Spleen (tissue), 13 donors: ENCODE results near the gene NME2. TPM values are rescaled to one million over a fixed set of nuclear protein-coding genes. Genes with fewer than 3 reads are reported as not detected.

Source experiments
- DNase-seq: peaks from one replicate; pipeline ENCODE4 v3.0.0-alpha.2; 2020
- H3K27ac ChIP-seq, 8 donors: fragments of 200-600 bp; sonication (generic) in 7 of 8; 1 replicate in 4 of 8; 2 replicates in 4 of 8; pipeline versions ENCODE4 v1.5.0 to v1.8.0; 2016 to 2021; ENCODE audit warnings: inconsistent platforms in 4 of 8, mild to moderate bottlenecking in 4 of 8, moderate library complexity in 1 of 8
- H3K27me3 ChIP-seq, 7 donors: fragments of 200-600 bp; sonication (generic) in 6 of 7; replicated peaks in 1 of 7; 1 replicate in 4 of 7; 2 replicates in 3 of 7; pipeline versions ENCODE4 v1.5.0 to v1.8.0; 2016 to 2021; ENCODE audit warnings: inconsistent platforms in 3 of 7, mild to moderate bottlenecking in 1 of 7
- H3K36me3 ChIP-seq, 6 donors: fragments of 200-600 bp; sonication (generic) in 5 of 6; 1 replicate in 4 of 6; 2 replicates in 2 of 6; pipeline versions ENCODE4 v1.5.0 to v1.8.0; 2016 to 2021; ENCODE audit warnings: inconsistent platforms in 2 of 6
- H3K4me1 ChIP-seq, 6 donors: fragments of 200-600 bp; sonication (generic) in 5 of 6; 1 replicate in 3 of 6; 2 replicates in 3 of 6; pipeline versions ENCODE4 v1.5.0 to v1.8.0; 2016 to 2021; ENCODE audit warnings: inconsistent platforms in 3 of 6
- H3K4me3 ChIP-seq, 8 donors: fragments of 200-600 bp; sonication (generic) in 7 of 8; 1 replicate in 4 of 8; 2 replicates in 4 of 8; pipeline versions ENCODE4 v1.5.0 to v1.8.0; 2016 to 2021; ENCODE audit warnings: inconsistent platforms in 4 of 8, mild to moderate bottlenecking in 4 of 8, moderate library complexity in 2 of 8
- H3K9me3 ChIP-seq, 8 donors: fragments of 200-600 bp; sonication (generic) in 7 of 8; 1 replicate in 4 of 8; 2 replicates in 4 of 8; pipeline versions ENCODE4 v1.5.0 to v1.8.0; 2016 to 2021; ENCODE audit warnings: inconsistent platforms in 4 of 8
- POLR2A ChIP-seq, 3 donors: fragments of 450-650 bp; IDR thresholded peaks; one replicate each; pipeline ENCODE4 v1.5.1; 2017; ENCODE audit warnings: antibody characterized with exemption in 3 of 3, mild to moderate bottlenecking in 1 of 3
- POLR2AphosphoS5 ChIP-seq, 3 donors: sonication (generic); formaldehyde crosslinking; IDR thresholded peaks; one replicate each; pipeline ENCODE4 v1.5.1; 2017; ENCODE audit warnings: antibody characterized with exemption in 3 of 3
- WGBS, 5 donors: extraction: QIAGEN DNeasy Blood & Tissue Kit in 3 of 5; methylation state at CpG; one replicate each; pipeline versions ENCODE4 v1.1.5 to v1.1.7; 2013 to 2018; 5-methylcytosine and 5-hydroxymethylcytosine counted together
- intact Hi-C: fragments of 100-400 bp; cut with DNase I; formaldehyde crosslinking; loops from one replicate; pipeline ENCODE4 v1.15.0; 2023; ENCODE audit warnings: low total_unique reads
- long read RNA-seq, 2 donors: transcript quantifications; one replicate each; lab custom pipeline, GENCODE V29; 2026
- polyA plus RNA-seq, 3 donors: library from polyadenylated mRNA; stranded (reverse); fragments of 200-250 nt; gene quantifications; one replicate each; pipeline ENCODE4 v1.2.1, GENCODE V29; 2013
- total RNA-seq, 7 donors: library from RNA; depleted of rRNA in 3 of 7; stranded (reverse); fragments of >200 nt in 3 of 7; fragmentation: NEBNext Ultra II Directional in 4 of 7; extraction: Animal tissue kit (Norgen Biotek cat#: 25700) in 4 of 7; gene quantifications; one replicate each; pipeline versions ENCODE4 v1.1.0 to v1.2.1, GENCODE V29; 2016 to 2021
- TF ChIP-seq, protein P1 (sequence below), 11 experiments: fragments of 200-600 bp in 7 of 11; fragments of 450-650 bp in 4 of 11; sonication (generic) in 4 of 11; IDR thresholded peaks in 8 of 11; conservative IDR thresholded peaks in 3 of 11; 1 replicate in 7 of 11; 2 replicates in 4 of 11; pipeline versions ENCODE4 v1.4.0 to v1.8.0; 2016 to 2021; ENCODE audit warnings: antibody characterized with exemption in 11 of 11, inconsistent platforms in 4 of 11, mild to moderate bottlenecking in 1 of 11
- donor health status: healthy with polysubstance abuse.
- donor health status: DM: no; HTN: no; CAD: no; lungs with moderate emphysema.
- donor health status: DM: no; HTN: no; CAD: no.
- donor health status: Bipolar disorder and iron deficiency.
- donor health status: healthy.
- donor health status: DM: no; HTN: no; CAD: no.
- donor health status: DM: yes; HTN: yes; CAD: no.

The NME2 gene
- total RNA-seq (100 to 1,000 TPM; 209 to 316 (median 272) TPM), polyA plus RNA-seq (100 to 1,000 TPM; 672 to 746 (median 729) TPM)
- long read RNA-seq, donor 1, transcript NME2-205 (5 exons, 826 nt): major isoform, 220 of 319 reads
- long read RNA-seq, donor 1, transcript NME2-202 (4 exons, 866 nt): minor isoform, 48 of 319 reads
- long read RNA-seq, donor 1, transcript NME2-209 (2 exons, 789 nt): minor isoform, 25 of 319 reads
- long read RNA-seq, donor 1, transcript NME2-208 (3 exons, 565 nt): minor isoform, 10 of 319 reads
- long read RNA-seq, donor 1, partial matches to known transcripts: 0 of 319 reads
- long read RNA-seq, donor 1, other reads (novel, unspliced or antisense): 0 of 319 reads
- long read RNA-seq, donor 2, transcript NME2-202 (4 exons, 866 nt): minor isoform, 18 of 228 reads
- long read RNA-seq, donor 2, transcript NME2-205 (5 exons, 826 nt): major isoform, 174 of 228 reads
- long read RNA-seq, donor 2, transcript NME2-209 (2 exons, 789 nt): minor isoform, 23 of 228 reads
- long read RNA-seq, donor 2, partial matches to known transcripts: 0 of 228 reads
- long read RNA-seq, donor 2, other reads (novel, unspliced or antisense): 0 of 228 reads

DNA sequence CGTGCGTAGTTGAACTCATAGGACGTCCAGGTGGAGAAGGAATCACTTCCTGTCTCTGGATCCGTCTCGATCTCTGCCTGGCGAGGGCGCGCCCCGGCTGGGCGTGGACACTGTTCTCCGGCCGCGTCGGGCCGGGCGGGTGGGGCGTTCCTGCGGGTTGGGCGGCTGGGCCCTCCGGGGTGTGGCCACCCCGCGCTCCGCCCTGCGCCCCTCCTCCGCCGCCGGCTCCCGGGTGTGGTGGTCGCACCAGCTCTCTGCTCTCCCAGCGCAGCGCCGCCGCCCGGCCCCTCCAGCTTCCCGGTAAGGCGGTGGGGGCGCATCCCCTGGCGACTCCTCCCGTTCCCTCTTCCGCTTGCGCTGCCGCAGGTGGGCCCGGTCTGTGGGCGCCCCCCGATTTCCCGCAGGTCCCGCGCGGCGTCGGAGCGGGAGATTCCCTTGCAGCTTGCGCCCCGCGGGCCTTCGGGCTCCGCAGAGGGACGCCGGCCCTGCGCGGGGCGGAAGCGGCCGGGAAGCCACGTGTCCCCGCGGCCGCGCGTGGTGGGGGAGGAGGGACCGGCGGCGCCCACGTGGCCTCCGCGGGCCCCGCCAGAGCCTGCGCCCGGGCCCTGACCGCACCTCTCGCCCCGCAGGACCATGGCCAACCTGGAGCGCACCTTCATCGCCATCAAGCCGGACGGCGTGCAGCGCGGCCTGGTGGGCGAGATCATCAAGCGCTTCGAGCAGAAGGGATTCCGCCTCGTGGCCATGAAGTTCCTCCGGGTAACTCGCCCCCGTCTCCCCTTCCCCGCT lies at the start of gene NME2:
TSS of gene NME2 (plus strand) at position 214 of the 789 bp plus-strand sequence. CDS start at position 634, 420 bp downstream.
- WGBS, 5 donors: 0% methylated on average over 7 to 98 of the region's 98 CpGs
- Histone ChIP-seq H3K27ac (peak within 1 kb of the TSS; percentile 86 to 96 (median 93)), H3K4me1 (peaks cover 0 to 34% (median 23%) of the 10 kb centered on the region in 6 donors), H3K36me3 (peaks cover 0 to 56% (median 37%) of the 10 kb centered on the region in 6 donors), H3K9me3 (no peaks in the 10 kb centered on the region), H3K4me3 (peak within 1 kb of the TSS; percentile 88 to 99 (median 96)), H3K27me3 (no peaks in the 10 kb centered on the region)
- peak; percentile 78 to 87 (median 85) for TF ChIP-seq POLR2AphosphoS5 (IDR thresholded peaks at IDR 0.05)
- TF ChIP-seq POLR2A (IDR thresholded peaks at IDR 0.05): peak in 1 of 3 donors; percentile 41
- TF ChIP-seq, protein P1, sequence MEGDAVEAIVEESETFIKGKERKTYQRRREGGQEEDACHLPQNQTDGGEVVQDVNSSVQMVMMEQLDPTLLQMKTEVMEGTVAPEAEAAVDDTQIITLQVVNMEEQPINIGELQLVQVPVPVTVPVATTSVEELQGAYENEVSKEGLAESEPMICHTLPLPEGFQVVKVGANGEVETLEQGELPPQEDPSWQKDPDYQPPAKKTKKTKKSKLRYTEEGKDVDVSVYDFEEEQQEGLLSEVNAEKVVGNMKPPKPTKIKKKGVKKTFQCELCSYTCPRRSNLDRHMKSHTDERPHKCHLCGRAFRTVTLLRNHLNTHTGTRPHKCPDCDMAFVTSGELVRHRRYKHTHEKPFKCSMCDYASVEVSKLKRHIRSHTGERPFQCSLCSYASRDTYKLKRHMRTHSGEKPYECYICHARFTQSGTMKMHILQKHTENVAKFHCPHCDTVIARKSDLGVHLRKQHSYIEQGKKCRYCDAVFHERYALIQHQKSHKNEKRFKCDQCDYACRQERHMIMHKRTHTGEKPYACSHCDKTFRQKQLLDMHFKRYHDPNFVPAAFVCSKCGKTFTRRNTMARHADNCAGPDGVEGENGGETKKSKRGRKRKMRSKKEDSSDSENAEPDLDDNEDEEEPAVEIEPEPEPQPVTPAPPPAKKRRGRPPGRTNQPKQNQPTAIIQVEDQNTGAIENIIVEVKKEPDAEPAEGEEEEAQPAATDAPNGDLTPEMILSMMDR (IDR thresholded peaks at IDR 0.05 in 8 of 11, conservative IDR thresholded peaks at IDR 0.05 in 3 of 11): no peak
- intact Hi-C loops: loop anchor here (5.0 kb wide), 1 partner anchor 96 kb away; the partner anchor contains the start of genes MBTD1 and UTP18
- peak; percentile 95 for DNase-seq

DNA sequence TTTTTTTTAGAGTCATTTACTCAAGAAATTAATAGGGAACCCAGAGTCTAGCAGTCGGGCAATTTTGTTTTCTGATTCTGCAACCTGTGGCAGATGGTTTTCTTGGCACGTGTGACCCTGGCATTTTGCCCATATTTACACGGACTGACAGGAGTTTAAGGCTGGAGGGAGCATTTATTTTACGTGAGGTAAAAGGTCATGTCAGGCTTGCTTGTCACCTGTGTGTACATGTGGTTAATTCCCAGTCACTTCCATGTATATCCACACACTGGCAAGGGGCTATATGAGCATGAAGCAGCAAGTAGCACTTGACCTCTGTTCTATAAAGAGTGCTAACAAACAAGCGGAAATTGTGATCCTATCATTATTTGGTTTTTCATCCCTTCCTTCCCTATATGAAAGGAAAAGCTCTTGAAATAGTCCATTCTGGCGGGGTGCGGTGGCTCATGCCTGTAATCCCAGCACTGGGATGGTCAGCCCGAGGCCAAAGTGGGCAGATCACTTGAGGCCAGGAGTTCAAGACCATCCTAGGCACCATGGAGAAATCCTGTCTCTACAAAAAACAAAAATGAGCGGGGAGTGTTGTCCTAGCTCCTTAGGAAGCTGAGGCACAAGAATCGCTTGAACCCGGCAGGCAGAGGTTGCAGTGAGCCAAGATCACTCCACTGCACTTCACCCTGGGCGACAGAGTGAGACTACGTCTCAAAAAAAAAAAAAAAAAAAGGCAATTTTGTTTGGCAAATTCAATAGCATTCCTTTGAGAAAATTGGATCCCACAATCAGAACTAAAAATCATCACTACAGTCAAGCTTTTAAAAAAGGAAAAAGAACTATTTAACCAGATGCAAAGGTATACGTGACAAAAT lies 47.6 kb upstream of the NME2 start:
- Histone ChIP-seq H3K27me3 (no peaks in the 10 kb centered on the region), H3K4me3 (peak overlapping the region in 5 of 8 donors; percentile 77 to 95 (median 91))

More for the DNA sequence above, 47.6 kb upstream of the NME2 start:
- 47 to 57% (median 51%) methylated on average over 14 of the region's 14 CpGs for WGBS, 5 donors
- no peak for DNase-seq
- peaks cover 24 to 78% (median 56%) of the 10 kb centered on the region in 6 donors for H3K4me1 ChIP-seq
- no peaks in the 10 kb centered on the region for H3K36me3 ChIP-seq
- intact Hi-C loops: no loop called here
- no peaks in the 10 kb centered on the region for H3K9me3 ChIP-seq
- peak overlapping the region in 5 of 8 donors; percentile 32 to 100 (median 100) for H3K27ac ChIP-seq
- TF ChIP-seq POLR2AphosphoS5 (IDR thresholded peaks at IDR 0.05): no peak
- TF ChIP-seq, protein P1 (IDR thresholded peaks at IDR 0.05 in 8 of 11, conservative IDR thresholded peaks at IDR 0.05 in 3 of 11): no peak
- no peak for TF ChIP-seq POLR2A (IDR thresholded peaks at IDR 0.05)
